ENCODE data around the gene BEST2. TPM values are rescaled to one million over a fixed set of nuclear protein-coding genes. Genes with fewer than 3 reads are reported as not detected.

BEST2 gene
- total RNA-seq, 1 donor from 2014 or later, result not detected

DNA sequence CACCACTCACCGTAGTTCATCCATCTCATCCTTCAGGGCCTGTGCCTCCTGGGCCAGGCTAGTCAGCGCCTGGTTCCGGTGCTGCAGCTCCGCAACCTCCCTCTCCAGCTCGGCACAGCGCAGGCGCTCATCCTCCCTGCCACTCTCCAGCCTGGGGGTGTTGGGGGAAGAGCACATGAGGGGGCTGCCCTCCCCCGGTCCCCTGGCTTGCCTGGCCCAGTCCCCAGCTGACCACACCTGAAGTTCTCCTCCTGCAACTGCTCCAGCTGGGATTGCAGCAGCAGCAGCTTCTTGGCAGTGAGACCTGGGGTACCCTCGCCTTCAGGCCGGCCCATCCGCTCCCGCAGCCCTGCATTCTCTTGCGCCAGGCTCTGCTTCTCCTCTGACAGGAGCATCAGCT is 19.3 kb downstream of the BEST2 start:
- no peak overlapping the region for H3K4me3 ChIP-seq (ENCODE audit: low read depth, low read length)
- TF ChIP-seq CTCF (conservative IDR thresholded peaks at IDR 0.05; ENCODE audit: low read depth, low read length), result no peak
- DNase-seq (ENCODE audit: low read depth), result no peak

GRCh38 chr19:12772323-12772722 is 20.7 kb downstream of the BEST2 start:
- no peak for DNase-seq (ENCODE audit: low read depth)
- TF ChIP-seq CTCF (conservative IDR thresholded peaks at IDR 0.05; ENCODE audit: low read depth, low read length), result no peak
- H3K4me3 ChIP-seq (ENCODE audit: low read depth, low read length), result no peak overlapping the region

DNA sequence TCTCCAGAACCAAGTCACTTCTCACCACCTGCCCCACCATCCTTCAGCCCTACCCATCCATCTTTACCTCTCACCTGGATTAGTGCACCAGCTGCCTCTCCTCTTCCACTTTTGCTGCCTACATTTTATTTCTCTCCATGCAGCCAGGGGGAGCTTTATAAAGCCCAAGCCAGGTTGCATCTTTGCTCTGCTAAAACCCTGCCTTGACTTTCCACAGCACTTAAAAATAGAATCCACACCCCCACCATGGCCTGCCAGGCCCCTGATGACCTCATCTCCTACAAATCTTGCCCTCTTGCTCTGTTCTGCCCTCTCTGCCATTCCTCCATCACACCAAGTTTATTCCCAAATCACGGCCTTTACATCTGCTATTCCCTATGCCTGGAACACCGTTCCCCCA is 22.0 kb downstream of the BEST2 start:
- H3K4me3 ChIP-seq (ENCODE audit: low read depth, low read length), result no peak overlapping the region
- no peak for DNase-seq (ENCODE audit: low read depth)
- TF ChIP-seq CTCF (conservative IDR thresholded peaks at IDR 0.05; ENCODE audit: low read depth, low read length), result peak; percentile 50

DNA sequence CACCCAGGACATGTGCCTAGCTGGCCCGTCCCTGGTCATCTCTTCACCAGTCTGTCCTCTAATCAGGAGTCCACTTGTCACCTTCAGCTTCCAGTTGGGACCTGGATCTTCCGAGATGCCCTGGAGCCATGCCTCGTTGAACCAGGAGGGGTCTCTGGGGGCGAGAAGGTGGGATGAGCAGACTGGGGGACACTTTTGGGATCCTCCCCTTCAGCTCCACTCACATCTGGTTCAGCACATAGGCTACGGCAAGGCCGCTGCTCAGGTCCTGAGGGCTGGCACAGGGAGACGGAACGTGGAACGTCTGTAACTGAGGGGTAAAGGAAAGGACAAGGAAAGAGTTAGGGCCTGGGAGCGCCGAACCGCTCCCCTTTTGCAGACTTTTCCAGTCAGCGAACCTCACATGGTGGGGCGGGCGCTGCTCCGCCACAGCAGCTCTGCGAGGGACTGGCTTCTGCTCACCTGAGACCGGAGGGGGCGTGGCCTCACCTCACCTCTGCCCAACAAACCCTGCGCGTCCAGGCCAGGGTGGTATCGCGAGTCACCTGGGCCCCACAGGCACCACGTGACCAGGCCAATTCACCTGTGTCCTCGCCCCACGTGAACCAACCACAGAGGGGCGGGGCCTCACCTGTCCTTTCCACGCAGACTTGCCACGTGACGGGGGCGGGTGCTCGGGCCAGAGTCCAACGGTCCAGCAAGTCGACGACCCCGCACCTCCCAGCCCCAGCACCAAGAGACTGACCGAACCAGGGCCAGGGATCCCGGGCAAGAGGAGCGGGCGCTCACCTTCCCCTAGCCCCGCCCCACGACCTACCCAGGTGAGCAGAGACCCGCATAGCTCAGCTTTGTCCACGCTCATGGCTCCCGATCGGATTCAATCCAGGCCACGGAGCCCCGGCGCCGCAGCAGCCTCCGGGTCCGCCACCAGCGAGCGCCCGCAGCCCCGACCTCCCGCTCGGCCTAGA is 23.3 kb downstream of the BEST2 start, which contains the start of gene HOOK2:
TSS of gene HOOK2 (minus strand) at position 965 of the 968 bp plus-strand sequence. CDS start at position 862, 103 bp downstream.
- peak within 1 kb of the TSS; percentile 86 for H3K4me3 ChIP-seq (ENCODE audit: low read depth, low read length)
- no peak for DNase-seq (ENCODE audit: low read depth)
- no peak for TF ChIP-seq CTCF (conservative IDR thresholded peaks at IDR 0.05; ENCODE audit: low read depth, low read length)

DNA sequence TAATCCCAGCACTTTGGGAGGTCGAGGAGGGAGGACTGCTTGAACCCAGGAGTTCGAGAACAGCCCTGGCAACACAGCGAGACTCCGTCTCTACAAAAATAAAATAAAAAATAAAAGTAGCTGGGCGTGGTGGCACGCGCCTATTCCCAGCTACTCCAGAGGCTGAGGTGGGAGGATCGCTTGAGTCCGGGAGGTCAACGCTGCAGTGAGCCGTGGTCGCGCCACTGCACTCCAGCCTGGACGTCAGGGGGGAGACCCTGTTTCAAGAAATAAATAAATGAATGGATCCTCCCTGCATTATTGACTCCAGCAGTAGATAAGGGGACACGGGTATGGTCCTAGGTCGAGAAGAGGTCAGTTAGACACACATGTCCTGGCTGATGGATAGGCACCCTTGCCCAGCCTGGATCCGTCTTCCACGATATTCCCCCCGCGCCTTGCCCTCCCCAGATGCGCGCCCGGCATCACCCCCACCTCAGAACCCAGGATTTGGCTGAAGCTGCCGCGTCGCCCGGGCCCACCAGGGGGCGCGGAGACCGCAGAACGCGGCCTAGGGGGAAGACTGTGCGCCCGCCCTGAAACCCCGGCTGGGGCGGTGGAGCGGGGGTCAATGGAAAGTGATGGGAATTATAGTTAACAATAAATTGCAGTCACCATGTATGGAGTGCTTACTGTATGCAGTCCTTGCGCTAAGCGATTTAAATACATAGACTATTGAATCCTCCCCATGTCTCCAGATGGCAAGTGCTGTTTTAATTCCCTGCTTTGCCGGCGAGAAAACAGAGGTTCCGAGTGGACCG is 25.8 kb downstream of the BEST2 start:
- TF ChIP-seq CTCF (conservative IDR thresholded peaks at IDR 0.05; ENCODE audit: low read depth, low read length), result peak; percentile 80
- DNase-seq (ENCODE audit: low read depth), result no peak
- peak overlapping the region; percentile 65 for H3K4me3 ChIP-seq (ENCODE audit: low read depth, low read length)

DNA sequence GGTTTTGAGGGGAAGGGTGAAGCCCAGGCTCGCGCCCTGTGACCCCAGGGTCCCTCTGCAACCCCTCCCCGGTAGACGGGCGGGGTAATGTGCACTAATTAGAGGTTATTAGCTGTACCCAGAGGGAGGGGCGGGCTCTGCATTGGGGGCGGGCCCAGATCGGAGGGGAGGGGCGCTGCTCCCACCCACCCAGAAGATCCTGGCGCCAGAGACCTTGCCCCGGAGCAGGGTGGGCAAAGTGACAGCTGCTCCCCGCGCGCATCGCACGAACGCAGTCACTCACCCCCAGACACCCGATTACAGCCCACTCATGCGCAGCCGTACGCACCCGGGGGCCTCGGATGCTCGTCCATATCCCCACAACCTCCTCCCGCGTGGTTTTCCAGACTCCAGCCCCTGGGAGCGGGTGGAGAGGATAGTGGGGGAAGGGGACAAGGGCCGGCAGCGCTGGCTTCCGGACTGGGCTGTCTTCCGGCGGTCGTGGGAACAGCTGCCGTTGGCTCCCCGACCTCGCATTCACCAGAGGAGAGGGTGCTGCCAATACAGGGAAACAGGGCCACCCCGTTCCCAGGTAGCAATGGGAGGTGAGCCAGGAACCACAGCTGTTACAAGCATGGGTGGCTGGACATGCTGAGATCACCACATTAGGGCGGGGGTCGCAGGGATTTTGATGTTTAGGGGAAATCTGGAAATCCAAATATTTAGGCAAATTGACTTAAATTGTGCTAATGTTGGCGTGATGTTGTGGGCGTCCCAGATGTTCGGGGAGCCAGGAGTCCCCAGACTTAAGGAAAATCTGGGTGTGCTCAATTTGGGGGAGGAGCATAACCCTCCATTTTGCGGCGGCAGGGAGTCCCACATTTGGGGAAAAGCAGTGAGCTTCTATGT is 26.7 kb downstream of the BEST2 start:
- TF ChIP-seq CTCF (conservative IDR thresholded peaks at IDR 0.05; ENCODE audit: low read depth, low read length), result no peak
- DNase-seq (ENCODE audit: low read depth), result no peak

More for the DNA sequence above, 26.7 kb downstream of the BEST2 start:
- peak overlapping the region; percentile 65 for H3K4me3 ChIP-seq (ENCODE audit: low read depth, low read length)

All from epithelial cell of proximal tubule (primary cell).